Suprapubic skin (tissue), 4 donors: ENCODE results near the gene SMAD4.

ENCODE experiments used
- EP300 ChIP-seq: sonication (generic); formaldehyde crosslinking; IDR thresholded peaks from one replicate; pipeline ENCODE4 v1.6.1; 2017; ENCODE audit warnings: antibody characterized with exemption
- POLR2A ChIP-seq, 2 donors: fragments of 450-650 bp; IDR thresholded peaks; one replicate each; pipeline ENCODE4 v1.6.1; 2017; ENCODE audit warnings: antibody characterized with exemption in 2 of 2, mild to moderate bottlenecking in 2 of 2, moderate library complexity in 2 of 2
- POLR2AphosphoS5 ChIP-seq, 3 donors: sonication (generic); formaldehyde crosslinking; IDR thresholded peaks; one replicate each; pipeline ENCODE4 v1.6.1; 2017; ENCODE audit warnings: antibody characterized with exemption in 3 of 3
- TF ChIP-seq, protein P1 (sequence below), 2 donors: fragments of 200-600 bp in 1 of 2; fragments of 450-650 bp in 1 of 2; sonication (generic) in 1 of 2; IDR thresholded peaks; one replicate each; pipeline ENCODE4 v1.5.1; 2016 to 2019; ENCODE audit warnings: antibody characterized with exemption in 2 of 2, mild to moderate bottlenecking in 1 of 2, moderate library complexity in 1 of 2

GRCh38 chr18:51107598-51108305 is 77.7 kb downstream of the SMAD4 start:
- TF ChIP-seq, protein P1, sequence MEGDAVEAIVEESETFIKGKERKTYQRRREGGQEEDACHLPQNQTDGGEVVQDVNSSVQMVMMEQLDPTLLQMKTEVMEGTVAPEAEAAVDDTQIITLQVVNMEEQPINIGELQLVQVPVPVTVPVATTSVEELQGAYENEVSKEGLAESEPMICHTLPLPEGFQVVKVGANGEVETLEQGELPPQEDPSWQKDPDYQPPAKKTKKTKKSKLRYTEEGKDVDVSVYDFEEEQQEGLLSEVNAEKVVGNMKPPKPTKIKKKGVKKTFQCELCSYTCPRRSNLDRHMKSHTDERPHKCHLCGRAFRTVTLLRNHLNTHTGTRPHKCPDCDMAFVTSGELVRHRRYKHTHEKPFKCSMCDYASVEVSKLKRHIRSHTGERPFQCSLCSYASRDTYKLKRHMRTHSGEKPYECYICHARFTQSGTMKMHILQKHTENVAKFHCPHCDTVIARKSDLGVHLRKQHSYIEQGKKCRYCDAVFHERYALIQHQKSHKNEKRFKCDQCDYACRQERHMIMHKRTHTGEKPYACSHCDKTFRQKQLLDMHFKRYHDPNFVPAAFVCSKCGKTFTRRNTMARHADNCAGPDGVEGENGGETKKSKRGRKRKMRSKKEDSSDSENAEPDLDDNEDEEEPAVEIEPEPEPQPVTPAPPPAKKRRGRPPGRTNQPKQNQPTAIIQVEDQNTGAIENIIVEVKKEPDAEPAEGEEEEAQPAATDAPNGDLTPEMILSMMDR (IDR thresholded peaks at IDR 0.05): no peak
- TF ChIP-seq POLR2A (IDR thresholded peaks at IDR 0.05): no peak
- no peak for TF ChIP-seq EP300
- no peak for TF ChIP-seq POLR2AphosphoS5 (IDR thresholded peaks at IDR 0.05)
